Osteoblast (primary cell): Measurements from ENCODE around the gene KIF17. TPM values are rescaled to one million over a fixed set of nuclear protein-coding genes. Genes with fewer than 3 reads are reported as not detected.

Source experiments
- DNase-seq: peaks from one replicate; pipeline ENCODE4 v3.0.0; 2011; ENCODE audit warnings: low spot score, mixed read lengths; ENCODE audit not compliant: insufficient read length; ENCODE audit errors: missing footprints
- H2AFZ ChIP-seq: 2 replicates; pipeline ENCODE4 v1.6.0; 2011; ENCODE audit warnings: mild to moderate bottlenecking, low read length
- H3K27ac ChIP-seq: 2 replicates; pipeline ENCODE4 v1.5.1; 2011; ENCODE audit warnings: mild to moderate bottlenecking, low read depth, low read length, moderate library complexity
- H3K27me3 ChIP-seq: 2 replicates; pipeline ENCODE4 v1.6.0; 2012; ENCODE audit warnings: mild to moderate bottlenecking, control low read depth, inconsistent platforms, low read length, moderate library complexity; ENCODE audit not compliant: insufficient read depth
- H3K36me3 ChIP-seq: 2 replicates; pipeline ENCODE4 v1.5.1; 2011; ENCODE audit warnings: mild to moderate bottlenecking, low read length, control low read depth, moderate library complexity; ENCODE audit not compliant: insufficient read depth
- H3K4me1 ChIP-seq: 2 replicates; pipeline ENCODE4 v1.5.1; 2011; ENCODE audit warnings: mild to moderate bottlenecking, low read length, control low read depth, moderate library complexity; ENCODE audit not compliant: insufficient read depth
- H3K4me2 ChIP-seq: 2 replicates; pipeline ENCODE4 v1.6.0; 2011; ENCODE audit warnings: mild to moderate bottlenecking, low read length; ENCODE audit not compliant: insufficient read depth
- H3K4me3 ChIP-seq: fragments of 200-600 bp; sonication (generic); 3 replicates; pipeline ENCODE4 v1.5.1; 2012; ENCODE audit warnings: mild to moderate bottlenecking, low read length, inconsistent platforms; ENCODE audit not compliant: insufficient read depth
- H3K79me2 ChIP-seq: 2 replicates; pipeline ENCODE4 v1.6.0; 2012; ENCODE audit warnings: mild to moderate bottlenecking, low read length, control low read depth, inconsistent platforms; ENCODE audit not compliant: insufficient read depth
- H3K9me3 ChIP-seq: 2 replicates; pipeline ENCODE4 v1.5.1; 2011; ENCODE audit warnings: low read depth, low read length, control low read depth
- H4K20me1 ChIP-seq: 2 replicates; pipeline ENCODE4 v1.6.0; 2012; ENCODE audit warnings: mild to moderate bottlenecking, low read length, control low read depth; ENCODE audit not compliant: insufficient read depth
- total RNA-seq: library from RNA; depleted of rRNA; stranded (reverse); fragments of >200 nt; gene quantifications from 2 replicates; pipeline ENCODE4 v1.2.3, GENCODE V29; 2012
- TF ChIP-seq, protein P1 (sequence below): IDR thresholded peaks from 2 replicates; pipeline ENCODE4 v1.5.1; 2011; ENCODE audit warnings: mild to moderate bottlenecking, low read depth, low read length, moderate library complexity; ENCODE audit errors: extremely low read depth

Gene KIF17
- total RNA-seq, 1 donor = 0.36 TPM

DNA sequence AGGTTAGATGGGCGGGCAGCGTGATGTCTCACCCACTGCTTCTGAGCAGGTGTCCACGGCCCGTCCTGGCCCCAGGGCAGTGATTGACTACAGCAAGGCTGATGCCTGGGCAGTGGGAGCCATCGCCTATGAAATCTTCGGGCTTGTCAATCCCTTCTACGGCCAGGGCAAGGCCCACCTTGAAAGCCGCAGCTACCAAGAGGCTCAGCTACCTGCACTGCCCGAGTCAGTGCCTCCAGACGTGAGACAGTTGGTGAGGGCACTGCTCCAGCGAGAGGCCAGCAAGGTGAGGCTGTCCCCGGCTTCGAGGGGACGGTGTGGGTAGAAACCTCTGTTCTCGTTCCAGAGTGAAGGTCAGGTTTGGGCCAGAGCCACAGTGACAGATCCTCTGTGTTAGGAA is 68.9 kb downstream of the KIF17 start:
- Histone ChIP-seq H3K27me3 (no peaks in the 10 kb centered on the region), H3K9me3 (no peaks in the 10 kb centered on the region), H3K36me3 (peaks cover 77% of the 10 kb centered on the region), H3K4me3 (no peak overlapping the region), H3K27ac (no peak overlapping the region), H3K4me1 (no peaks in the 10 kb centered on the region), H4K20me1 (peaks cover 3% of the 10 kb centered on the region), H2AFZ (no peak overlapping the region), H3K79me2 (no peaks in the 10 kb centered on the region), H3K4me2 (no peak overlapping the region)
- TF ChIP-seq, protein P1, sequence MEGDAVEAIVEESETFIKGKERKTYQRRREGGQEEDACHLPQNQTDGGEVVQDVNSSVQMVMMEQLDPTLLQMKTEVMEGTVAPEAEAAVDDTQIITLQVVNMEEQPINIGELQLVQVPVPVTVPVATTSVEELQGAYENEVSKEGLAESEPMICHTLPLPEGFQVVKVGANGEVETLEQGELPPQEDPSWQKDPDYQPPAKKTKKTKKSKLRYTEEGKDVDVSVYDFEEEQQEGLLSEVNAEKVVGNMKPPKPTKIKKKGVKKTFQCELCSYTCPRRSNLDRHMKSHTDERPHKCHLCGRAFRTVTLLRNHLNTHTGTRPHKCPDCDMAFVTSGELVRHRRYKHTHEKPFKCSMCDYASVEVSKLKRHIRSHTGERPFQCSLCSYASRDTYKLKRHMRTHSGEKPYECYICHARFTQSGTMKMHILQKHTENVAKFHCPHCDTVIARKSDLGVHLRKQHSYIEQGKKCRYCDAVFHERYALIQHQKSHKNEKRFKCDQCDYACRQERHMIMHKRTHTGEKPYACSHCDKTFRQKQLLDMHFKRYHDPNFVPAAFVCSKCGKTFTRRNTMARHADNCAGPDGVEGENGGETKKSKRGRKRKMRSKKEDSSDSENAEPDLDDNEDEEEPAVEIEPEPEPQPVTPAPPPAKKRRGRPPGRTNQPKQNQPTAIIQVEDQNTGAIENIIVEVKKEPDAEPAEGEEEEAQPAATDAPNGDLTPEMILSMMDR = no peak
- peak; percentile 19 for DNase-seq

DNA sequence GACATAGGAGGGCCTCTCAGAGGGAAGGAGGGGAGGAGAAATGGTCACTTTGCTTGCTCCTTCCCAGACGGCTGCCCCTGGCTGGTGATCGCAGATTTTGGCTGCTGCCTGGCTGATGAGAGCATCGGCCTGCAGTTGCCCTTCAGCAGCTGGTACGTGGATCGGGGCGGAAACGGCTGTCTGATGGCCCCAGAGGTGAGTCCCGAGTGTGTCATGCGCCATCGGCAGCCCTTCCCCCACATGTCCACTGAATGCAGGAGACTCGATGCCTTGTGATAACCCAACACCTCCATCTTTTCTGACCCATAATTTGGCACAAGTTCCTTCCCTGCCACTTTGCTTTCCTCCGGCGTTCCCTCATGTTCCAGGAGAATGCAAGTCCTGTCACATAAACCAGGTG is 69.4 kb downstream of the KIF17 start:
- H4K20me1 ChIP-seq = peaks cover 3% of the 10 kb centered on the region
- H2AFZ ChIP-seq = no peak overlapping the region
- TF ChIP-seq, protein P1 = no peak
- no peaks in the 10 kb centered on the region for H3K9me3 ChIP-seq
- H3K79me2 ChIP-seq = no peaks in the 10 kb centered on the region
- H3K4me3 ChIP-seq = no peak overlapping the region
- no peak overlapping the region for H3K27ac ChIP-seq
- peaks cover 72% of the 10 kb centered on the region for H3K36me3 ChIP-seq
- no peaks in the 10 kb centered on the region for H3K27me3 ChIP-seq
- no peak overlapping the region for H3K4me2 ChIP-seq
- DNase-seq = no peak
- no peaks in the 10 kb centered on the region for H3K4me1 ChIP-seq

DNA sequence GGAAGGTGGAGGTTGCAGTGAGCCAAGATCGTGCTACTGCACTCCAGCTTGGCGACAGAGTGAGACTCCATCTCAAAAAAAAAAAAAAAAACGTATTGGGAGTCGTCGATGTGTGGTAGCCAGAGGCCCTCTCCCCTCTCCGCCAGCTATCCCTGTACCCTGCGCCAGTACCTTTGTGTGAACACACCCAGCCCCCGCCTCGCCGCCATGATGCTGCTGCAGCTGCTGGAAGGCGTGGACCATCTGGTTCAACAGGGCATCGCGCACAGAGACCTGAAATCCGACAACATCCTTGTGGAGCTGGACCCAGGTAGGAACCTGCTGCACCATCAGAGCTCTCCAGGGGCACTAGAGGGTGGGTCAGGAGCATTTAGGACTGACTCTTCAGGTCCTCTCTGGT is 72.4 kb downstream of the KIF17 start:
- no peaks in the 10 kb centered on the region for H3K27me3 ChIP-seq
- H3K4me2 ChIP-seq = no peak overlapping the region
- H3K27ac ChIP-seq = no peak overlapping the region
- no peak overlapping the region for H2AFZ ChIP-seq
- TF ChIP-seq, protein P1 = no peak
- no peaks in the 10 kb centered on the region for H3K9me3 ChIP-seq
- H3K4me3 ChIP-seq = no peak overlapping the region
- peaks cover 4% of the 10 kb centered on the region for H4K20me1 ChIP-seq
- H3K4me1 ChIP-seq = no peaks in the 10 kb centered on the region
- DNase-seq = peak; percentile 42
- H3K36me3 ChIP-seq = peaks cover 63% of the 10 kb centered on the region
- no peaks in the 10 kb centered on the region for H3K79me2 ChIP-seq

DNA sequence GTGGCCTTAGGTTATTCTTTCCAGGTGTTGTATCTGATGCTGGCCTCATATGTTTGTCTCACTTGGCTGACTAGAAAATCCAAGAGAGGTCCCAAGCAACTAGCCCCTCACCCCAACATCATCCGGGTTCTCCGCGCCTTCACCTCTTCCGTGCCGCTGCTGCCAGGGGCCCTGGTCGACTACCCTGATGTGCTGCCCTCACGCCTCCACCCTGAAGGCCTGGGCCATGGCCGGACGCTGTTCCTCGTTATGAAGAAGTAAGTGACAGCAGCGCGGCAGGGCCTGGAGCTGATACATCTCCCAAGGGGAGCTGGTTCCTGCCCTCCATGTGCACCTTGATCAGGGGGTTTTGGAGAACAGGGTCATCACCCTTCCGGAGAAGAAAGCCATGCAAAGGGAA is 73.4 kb downstream of the KIF17 start:
- Histone ChIP-seq H2AFZ (no peak overlapping the region), H3K27ac (no peak overlapping the region), H3K9me3 (no peaks in the 10 kb centered on the region), H3K36me3 (peaks cover 61% of the 10 kb centered on the region), H3K27me3 (no peaks in the 10 kb centered on the region), H3K4me2 (no peak overlapping the region), H3K4me3 (no peak overlapping the region), H3K79me2 (no peaks in the 10 kb centered on the region), H4K20me1 (peaks cover 7% of the 10 kb centered on the region), H3K4me1 (no peaks in the 10 kb centered on the region)
- DNase-seq = peak; percentile 59
- TF ChIP-seq, protein P1 = no peak
